Activated CD4-positive, alpha-beta T cell treated with anti-CD3 and anti-CD28 coated beads for 24 hours (primary cell): ENCODE data around the gene NECTIN2.
"Not testable (repeated sequence)": the region's sequence is repeated elsewhere in the genome, so short reads cannot be mapped to it uniquely, and the experiment has no call there.

Experiments
- DNase-seq, 2 donors: peaks; one replicate each; pipeline ENCODE4 v3.0.0-alpha.2; 2020; ENCODE audit warnings: low read depth in 2 of 2

NECTIN2 gene

GRCh38 chr19:44817725-44818465, 28.2 kb upstream of the NECTIN2 start:
- no peak for DNase-seq

- no peak for DNase-seq
Observed at GRCh38 chr19:44818466-44819031, 27.5 kb upstream of the NECTIN2 start.

- DNase-seq, result no peak
Observed at GRCh38 chr19:44819246-44819832, 26.8 kb upstream of the NECTIN2 start.

GRCh38 chr19:44820648-44821609, 25.2 kb upstream of the NECTIN2 start:
- no peak for DNase-seq

- DNase-seq, result no peak
Observed at GRCh38 chr19:44822177-44822576, 23.9 kb upstream of the NECTIN2 start.

- no peak for DNase-seq
Observed at GRCh38 chr19:44822670-44823372, 23.3 kb upstream of the NECTIN2 start.

- DNase-seq, result no peak
Observed at GRCh38 chr19:44823373-44823698, 22.8 kb upstream of the NECTIN2 start.

- no peak for DNase-seq
Observed at GRCh38 chr19:44824761-44825160, 21.3 kb upstream of the NECTIN2 start.

GRCh38 chr19:44832875-44833274, 13.2 kb upstream of the NECTIN2 start:
- DNase-seq, result not testable (repeated sequence)

- not testable (repeated sequence) for DNase-seq
Observed at GRCh38 chr19:44834399-44834798, 11.7 kb upstream of the NECTIN2 start.

- DNase-seq, result no peak
Observed at GRCh38 chr19:44839276-44839675, 6.8 kb upstream of the NECTIN2 start.

GRCh38 chr19:44840811-44841210, 5.3 kb upstream of the NECTIN2 start:
- DNase-seq, result no peak

GRCh38 chr19:44841231-44841630, 4.9 kb upstream of the NECTIN2 start:
- DNase-seq, result no peak

GRCh38 chr19:44845286-44845611, 848 bp upstream of the NECTIN2 start:
- DNase-seq, result no peak

GRCh38 chr19:44846455-44847143, 502 bp downstream of the NECTIN2 start:
- no peak for DNase-seq

GRCh38 chr19:44847144-44848035, 1.3 kb downstream of the NECTIN2 start:
- DNase-seq, result no peak

GRCh38 chr19:44848036-44848811, 2.1 kb downstream of the NECTIN2 start:
- DNase-seq, result no peak

GRCh38 chr19:44848812-44849447, 2.8 kb downstream of the NECTIN2 start:
- DNase-seq, result no peak

GRCh38 chr19:44850641-44851109, 4.6 kb downstream of the NECTIN2 start:
- DNase-seq, result no peak
